Caco-2 (cell line): ENCODE results near the gene OBP2B. TPM values are rescaled to one million over a fixed set of nuclear protein-coding genes. Genes with fewer than 3 reads are reported as not detected.
"Not testable (repeated sequence)": the region's sequence is repeated elsewhere in the genome, so short reads cannot be mapped to it uniquely, and the experiment has no call there.

ENCODE experiments used
- BruUV-seq: library from RNA; stranded (reverse); fragments of 400-500 nt; replicated peaks from 2 replicates; lab custom pipeline; 2021; lab: Mats Ljungman, UMichigan
- CTCF ChIA-PET: fragments of 300-600 bp; sonication (Branson Sonifier 250); formaldehyde crosslinking; loops from one replicate; lab custom pipeline; 2022; ENCODE audit warnings: antibody characterized with exemption; lab: Charles Lee
- POLR2A ChIA-PET: fragments of 300-600 bp; sonication (Branson Sonifier 250); formaldehyde crosslinking; loops from one replicate; lab custom pipeline; 2022; ENCODE audit warnings: antibody characterized with exemption; lab: Charles Lee
- DNase-seq, 2 experiments: peaks; one replicate each; pipeline versions ENCODE4 v3.0.0 to v3.0.0-alpha.2; 2020 to 2022
- H3K27me3 ChIP-seq: replicated peaks from 2 replicates; pipeline ENCODE4 v1.6.0; 2011; ENCODE audit warnings: low read length; ENCODE audit not compliant: control insufficient read depth, insufficient read depth
- H3K36me3 ChIP-seq: 2 replicates; pipeline ENCODE4 v1.5.1; 2011; ENCODE audit warnings: low read length; ENCODE audit not compliant: control insufficient read depth, insufficient read depth
- H3K4me1 ChIP-seq: fragments of 250-450 bp; sonication (Bioruptor Pico); 2 replicates; pipeline ENCODE4 v1.5.1; 2020; ENCODE audit warnings: mild to moderate bottlenecking
- H3K4me3 ChIP-seq: 2 replicates; pipeline ENCODE4 v1.5.1; 2011; ENCODE audit warnings: low read depth, mild to moderate bottlenecking, control low read depth, low read length
- H3K9me3 ChIP-seq: fragments of 250-450 bp; sonication (Bioruptor Pico); 2 replicates; pipeline ENCODE4 v1.5.1; 2020; ENCODE audit warnings: mild to moderate bottlenecking, moderate library complexity
- H3K27ac Mint-ChIP-seq: one replicate; pipeline ENCODE4 v1.8.0; 2022; ENCODE audit warnings: mixed read lengths; ENCODE audit not compliant: unreplicated experiment
- H3K27me3 Mint-ChIP-seq: one replicate; pipeline ENCODE4 v1.8.0; 2022; ENCODE audit warnings: mixed read lengths; ENCODE audit not compliant: insufficient read depth, unreplicated experiment
- H3K36me3 Mint-ChIP-seq: one replicate; pipeline ENCODE4 v1.8.0; 2022; ENCODE audit warnings: mild to moderate bottlenecking, mixed read lengths; ENCODE audit not compliant: insufficient read depth, unreplicated experiment
- H3K4me1 Mint-ChIP-seq: one replicate; pipeline ENCODE4 v1.8.0; 2022; ENCODE audit warnings: low read depth, mixed read lengths; ENCODE audit not compliant: unreplicated experiment
- H3K4me3 Mint-ChIP-seq: one replicate; pipeline ENCODE4 v1.8.0; 2022; ENCODE audit warnings: mild to moderate bottlenecking, moderate library complexity, mixed read lengths; ENCODE audit not compliant: unreplicated experiment
- H3K9me3 Mint-ChIP-seq: one replicate; pipeline ENCODE4 v1.8.0; 2022; ENCODE audit warnings: mixed read lengths; ENCODE audit not compliant: unreplicated experiment
- intact Hi-C: fragments of 100-400 bp; cut with micrococcal nuclease; formaldehyde crosslinking; loops from one replicate; pipeline ENCODE4 v1.10.0; 2022; ENCODE audit not compliant: unreplicated experiment
- total RNA-seq: library from RNA; stranded (reverse); gene quantifications from 2 replicates; pipeline ENCODE4 v1.2.3, GENCODE V29; 2022
- TF ChIP-seq, protein P1 (sequence below), 2 experiments: fragments of 200-600 bp in 1 of 2; IDR thresholded peaks; 1 replicate in 1 of 2; 2 replicates in 1 of 2; pipeline versions ENCODE4 v1.5.1 to v1.8.0; 2011 to 2022; ENCODE audit warnings: antibody characterized with exemption in 1 of 2, control low read depth in 1 of 2, inconsistent platforms in 1 of 2, low read depth in 1 of 2, low read length in 1 of 2, mild to moderate bottlenecking in 1 of 2, moderate library complexity in 1 of 2; ENCODE audit not compliant: insufficient read depth in 1 of 2, severe bottlenecking in 1 of 2, unreplicated experiment in 1 of 2

The OBP2B gene
- total RNA-seq, 1 experiment from 2014 or later, result not detected

DNA sequence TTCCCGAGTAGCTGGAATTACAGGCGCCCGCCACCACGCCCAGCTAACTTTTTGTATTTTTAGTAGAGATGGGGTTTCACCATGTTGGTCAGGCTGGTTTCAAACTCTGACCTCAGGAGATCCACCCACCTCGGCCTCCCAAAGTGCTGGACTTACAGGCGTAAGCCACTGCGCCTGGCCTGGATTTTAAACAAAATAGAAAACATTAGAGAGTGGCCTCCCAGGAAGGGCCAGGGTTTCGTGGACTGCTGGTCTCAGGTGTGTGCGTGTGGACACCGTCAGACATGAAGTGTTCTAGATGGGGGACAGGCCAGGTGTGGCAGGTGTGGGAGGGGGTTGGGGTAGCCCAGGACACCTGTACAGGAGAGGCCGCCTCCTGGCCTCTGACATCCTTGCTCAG lies 38.3 kb downstream of the OBP2B start:
- no peaks in the 10 kb centered on the region for H3K27me3 ChIP-seq
- H3K9me3 ChIP-seq, result no peaks in the 10 kb centered on the region
- ChIA-PET CTCF (no interaction called here), POLR2A (no interaction called here)
- H3K4me3 Mint-ChIP-seq, result no peak overlapping the region
- H3K4me1 Mint-ChIP-seq, result peaks cover 12% of the 10 kb centered on the region
- no peak overlapping the region for H3K4me3 ChIP-seq
- no peak overlapping the region for H3K27ac Mint-ChIP-seq
- no peaks in the 10 kb centered on the region for H3K36me3 Mint-ChIP-seq
- intact Hi-C loops, result no loop called here
- DNase-seq, result no peak
- no peaks in the 10 kb centered on the region for H3K9me3 Mint-ChIP-seq
- no peaks in the 10 kb centered on the region for H3K36me3 ChIP-seq
- peaks cover 3% of the 10 kb centered on the region for H3K27me3 Mint-ChIP-seq
- no TSS peak for BruUV-seq
- TF ChIP-seq, protein P1, sequence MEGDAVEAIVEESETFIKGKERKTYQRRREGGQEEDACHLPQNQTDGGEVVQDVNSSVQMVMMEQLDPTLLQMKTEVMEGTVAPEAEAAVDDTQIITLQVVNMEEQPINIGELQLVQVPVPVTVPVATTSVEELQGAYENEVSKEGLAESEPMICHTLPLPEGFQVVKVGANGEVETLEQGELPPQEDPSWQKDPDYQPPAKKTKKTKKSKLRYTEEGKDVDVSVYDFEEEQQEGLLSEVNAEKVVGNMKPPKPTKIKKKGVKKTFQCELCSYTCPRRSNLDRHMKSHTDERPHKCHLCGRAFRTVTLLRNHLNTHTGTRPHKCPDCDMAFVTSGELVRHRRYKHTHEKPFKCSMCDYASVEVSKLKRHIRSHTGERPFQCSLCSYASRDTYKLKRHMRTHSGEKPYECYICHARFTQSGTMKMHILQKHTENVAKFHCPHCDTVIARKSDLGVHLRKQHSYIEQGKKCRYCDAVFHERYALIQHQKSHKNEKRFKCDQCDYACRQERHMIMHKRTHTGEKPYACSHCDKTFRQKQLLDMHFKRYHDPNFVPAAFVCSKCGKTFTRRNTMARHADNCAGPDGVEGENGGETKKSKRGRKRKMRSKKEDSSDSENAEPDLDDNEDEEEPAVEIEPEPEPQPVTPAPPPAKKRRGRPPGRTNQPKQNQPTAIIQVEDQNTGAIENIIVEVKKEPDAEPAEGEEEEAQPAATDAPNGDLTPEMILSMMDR (IDR thresholded peaks at IDR 0.05; ENCODE audit: insufficient read depth in 1 of 2, low read depth in 1 of 2, low read length in 1 of 2, severe bottlenecking in 1 of 2, unreplicated experiment in 1 of 2), result no peak
- peaks cover 12% of the 10 kb centered on the region for H3K4me1 ChIP-seq

DNA sequence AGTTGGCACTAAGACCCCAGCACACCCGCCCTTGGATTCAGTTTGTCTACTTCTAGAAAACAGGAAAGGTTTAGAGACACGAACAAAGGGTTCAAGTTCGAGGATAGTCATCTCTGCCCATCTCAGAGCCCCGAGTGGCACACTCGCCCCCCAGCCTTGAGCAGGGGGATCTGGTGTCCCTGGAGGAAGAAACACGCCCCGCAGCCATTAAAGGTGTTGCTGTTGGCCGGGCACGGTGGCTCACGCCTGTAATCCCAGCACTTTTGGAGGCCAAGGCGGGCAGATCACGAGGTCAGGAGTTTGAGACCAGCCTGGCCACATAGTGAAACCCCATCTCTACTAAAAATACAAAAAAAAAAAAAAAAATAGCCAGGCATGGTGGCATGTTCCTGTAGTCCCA lies 39.4 kb downstream of the OBP2B start:
- Mint-ChIP-seq H3K4me1 (peaks cover 18% of the 10 kb centered on the region), H3K27ac (peak overlapping the region; percentile 54)
- POLR2A ChIA-PET, BruUV-seq, H3K36me3 Mint-ChIP-seq, H3K36me3 ChIP-seq, H3K4me3 Mint-ChIP-seq, H3K27me3 ChIP-seq, DNase-seq, H3K9me3 Mint-ChIP-seq, H3K4me3 ChIP-seq, H3K9me3 ChIP-seq, H3K27me3 Mint-ChIP-seq, intact Hi-C loops: not testable (repeated sequence)
- H3K4me1 ChIP-seq, result peaks cover 12% of the 10 kb centered on the region
- CTCF ChIA-PET, result interaction anchor here (0.7 kb wide), 1 partner anchor 329 kb away, joined by 3 read pairs; no protein-coding TSS in a partner anchor

DNA sequence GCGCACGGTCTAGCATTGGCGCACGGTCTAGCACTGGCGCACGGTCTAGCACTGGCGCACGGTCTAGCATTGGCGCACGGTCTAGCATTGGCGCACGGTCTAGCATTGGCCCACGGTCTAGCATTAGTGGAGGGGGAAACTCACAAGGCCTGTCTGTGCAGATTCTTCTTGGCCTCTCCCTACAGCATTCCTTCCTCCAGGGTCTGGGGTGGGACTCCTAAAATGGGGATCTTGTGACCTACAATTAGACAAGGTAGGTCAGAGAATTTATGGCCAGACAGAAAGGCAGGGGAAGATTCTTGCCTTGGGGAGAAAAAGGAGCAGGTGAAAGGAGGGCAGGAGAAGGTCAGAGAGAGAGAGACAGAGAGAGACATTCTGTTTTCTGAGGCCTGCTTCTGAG lies 39.9 kb downstream of the OBP2B start:
- ChIA-PET POLR2A (interaction anchor here (0.5 kb wide), 1 partner anchor 9 kb away, joined by 5 read pairs; no protein-coding TSS in a partner anchor), CTCF (no interaction called here)
- no TSS peak for BruUV-seq
- Histone ChIP-seq H3K36me3 (no peaks in the 10 kb centered on the region), H3K27me3 (no peaks in the 10 kb centered on the region), H3K4me1 (peaks cover 12% of the 10 kb centered on the region), H3K4me3 (no peak overlapping the region), H3K9me3 (no peaks in the 10 kb centered on the region)
- intact Hi-C loops, result no loop called here
- H3K27ac Mint-ChIP-seq, result peak overlapping the region; percentile 54
- peaks cover 3% of the 10 kb centered on the region for H3K27me3 Mint-ChIP-seq
- no peak overlapping the region for H3K4me3 Mint-ChIP-seq
- DNase-seq, result peak; percentile 34 to 80
- H3K4me1 Mint-ChIP-seq, result peaks cover 18% of the 10 kb centered on the region
- H3K36me3 Mint-ChIP-seq, result no peaks in the 10 kb centered on the region
- H3K9me3 Mint-ChIP-seq, result no peaks in the 10 kb centered on the region
- TF ChIP-seq, protein P1 (IDR thresholded peaks at IDR 0.05; ENCODE audit: insufficient read depth in 1 of 2, low read depth in 1 of 2, low read length in 1 of 2, severe bottlenecking in 1 of 2, unreplicated experiment in 1 of 2), result no peak
